Activated CD8-positive, alpha-beta T cell treated with anti-CD3 and anti-CD28 coated beads, Interleukin-2, amount 10 ng/mL, durations not matched to agents 7 days and 5 days (primary cell): ENCODE data around the gene ZNF384. TPM values are rescaled to one million over a fixed set of nuclear protein-coding genes. Genes with fewer than 3 reads are reported as not detected.

Source experiments
- ATAC-seq: fragments of 150-1000 bp; cut with Tn5 transposase; one replicate; pipeline ENCODE4 v1.10.0; 2021; ENCODE audit warnings: moderate library complexity
- CTCF ChIA-PET: fragments of 350-600 bp; sonication (Branson Sonifier 250); formaldehyde crosslinking; loops from one replicate; lab custom pipeline; 2021; ENCODE audit warnings: antibody characterized with exemption; lab: Charles Lee
- POLR2A ChIA-PET: fragments of 350-600 bp; sonication (Branson Sonifier 250); formaldehyde crosslinking; loops from one replicate; lab custom pipeline; 2021; ENCODE audit warnings: antibody characterized with exemption; lab: Charles Lee
- DNase-seq: peaks from one replicate; pipeline ENCODE4 v3.0.0-alpha.2; 2020
- H3K27ac Mint-ChIP-seq: one replicate; pipeline ENCODE4 v1.8.0; 2021; ENCODE audit warnings: mild to moderate bottlenecking, mixed read lengths
- H3K27me3 Mint-ChIP-seq: one replicate; pipeline ENCODE4 v1.8.0; 2021; ENCODE audit warnings: low read depth, mixed read lengths
- H3K36me3 Mint-ChIP-seq: one replicate; pipeline ENCODE4 v1.8.0; 2021; ENCODE audit warnings: low read depth, mixed read lengths
- H3K4me1 Mint-ChIP-seq: one replicate; pipeline ENCODE4 v1.8.0; 2021; ENCODE audit warnings: low read depth, mixed read lengths
- H3K4me3 Mint-ChIP-seq: one replicate; pipeline ENCODE4 v1.8.0; 2021; ENCODE audit warnings: mild to moderate bottlenecking, mixed read lengths
- H3K9me3 Mint-ChIP-seq: one replicate; pipeline ENCODE4 v1.8.0; 2022; ENCODE audit warnings: mixed read lengths; ENCODE audit not compliant: insufficient read depth
- total RNA-seq, 2 experiments: library from RNA; stranded (reverse); gene quantifications; one replicate each; pipeline ENCODE4 v1.2.3, GENCODE V29; 2021

Gene ZNF384
- total RNA-seq, 2 experiments from 2014 or later: 71.9 to 76.4 TPM

DNA sequence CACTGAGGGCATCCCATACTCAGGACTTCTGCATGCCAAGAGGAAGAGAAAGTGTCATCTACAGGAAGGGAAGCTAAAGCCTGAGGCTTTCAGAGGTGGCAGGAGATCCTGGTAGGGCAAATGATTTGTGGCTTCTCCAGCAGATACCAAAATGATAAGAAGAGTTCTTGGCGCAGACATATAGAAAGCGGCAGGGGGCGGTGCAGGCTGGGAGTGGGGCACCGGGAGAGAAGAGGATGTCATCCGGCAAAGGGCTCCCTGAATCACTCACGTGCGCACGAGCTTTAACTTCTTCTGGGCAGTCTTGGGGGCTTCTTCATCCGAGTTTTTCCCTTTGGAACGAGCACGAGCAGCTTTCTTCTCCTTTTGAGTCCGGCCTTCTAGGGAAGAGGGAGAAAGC is 36.8 kb downstream of the ZNF384 start:
- DNase-seq (no peak), ATAC-seq (no peak)
- Mint-ChIP-seq H3K27ac (no peak overlapping the region), H3K9me3 (no peaks in the 10 kb centered on the region), H3K4me1 (no peaks in the 10 kb centered on the region), H3K27me3 (no peaks in the 10 kb centered on the region), H3K36me3 (peaks cover 31% of the 10 kb centered on the region), H3K4me3 (no peak overlapping the region)
- POLR2A ChIA-PET: interaction anchor here (0.9 kb wide), 1 partner anchor 17 kb away, joined by 3 read pairs; the partner anchor contains the start of gene LPAR5
- CTCF ChIA-PET: no interaction called here

DNA sequence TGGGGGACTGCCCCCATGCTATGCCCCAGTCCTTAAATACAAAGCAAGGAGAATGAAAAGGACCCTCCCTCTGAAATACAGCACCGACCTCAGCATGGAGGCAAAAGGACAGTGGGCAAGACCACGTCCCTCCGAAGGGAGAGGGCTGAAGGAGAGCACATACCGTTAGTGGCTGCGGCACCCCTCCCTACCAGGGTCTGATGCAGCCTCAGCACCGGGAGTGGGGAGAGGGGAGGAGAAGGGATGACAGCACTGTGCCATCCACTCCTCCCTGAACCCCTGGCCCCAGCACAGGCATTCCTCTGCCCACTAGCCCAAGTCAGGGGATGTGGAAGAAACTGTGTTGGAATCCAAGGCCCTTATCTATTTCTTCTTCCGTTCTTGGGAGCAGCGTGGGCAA is 38.3 kb downstream of the ZNF384 start:
- peaks cover 36% of the 10 kb centered on the region for H3K36me3 Mint-ChIP-seq
- DNase-seq: no peak
- H3K27me3 Mint-ChIP-seq: no peaks in the 10 kb centered on the region
- no peak overlapping the region for H3K27ac Mint-ChIP-seq
- H3K4me3 Mint-ChIP-seq: no peak overlapping the region
- H3K9me3 Mint-ChIP-seq: no peaks in the 10 kb centered on the region
- H3K4me1 Mint-ChIP-seq: peaks cover 9% of the 10 kb centered on the region
- ChIA-PET CTCF (no interaction called here), POLR2A (interaction anchor here (1.0 kb wide), 1 partner anchor 44 kb away, joined by 3 read pairs; no protein-coding TSS in a partner anchor)
- no peak for ATAC-seq

DNA sequence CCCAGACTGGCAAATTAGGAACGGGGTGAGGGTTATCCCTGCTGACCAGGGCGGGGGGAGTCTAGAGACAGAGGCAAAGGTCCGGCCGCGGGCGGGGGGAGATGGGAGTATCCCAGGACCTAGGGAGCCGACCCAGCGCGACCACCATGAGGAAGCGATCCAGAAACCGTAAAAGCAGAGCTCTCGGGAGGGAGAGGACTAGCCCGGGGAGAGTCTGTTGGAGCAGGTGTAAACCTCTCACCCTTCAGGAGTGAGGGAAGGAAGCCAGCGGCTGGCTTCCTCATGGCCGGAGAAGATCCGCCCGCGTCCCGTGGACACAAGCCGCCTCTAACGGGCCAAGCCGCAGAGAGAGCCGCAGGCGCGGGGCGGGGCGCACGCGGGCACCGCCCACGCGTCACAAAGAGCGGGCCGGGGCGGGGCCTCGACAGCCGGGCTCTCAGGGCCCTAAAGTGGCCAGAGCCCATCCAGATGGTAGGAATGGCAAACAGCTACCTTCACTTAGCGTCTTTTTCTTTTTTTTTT is 42.0 kb downstream of the ZNF384 start, which contains the start of gene ACRBP:
TSS of gene ACRBP (minus strand) at position 350 of the 522 bp plus-strand sequence. CDS start at position 284, 66 bp downstream.
- ATAC-seq (peak; percentile 84), DNase-seq (peak; percentile 35)
- Mint-ChIP-seq H3K9me3 (peaks cover 15% of the 10 kb centered on the region), H3K36me3 (peaks cover 41% of the 10 kb centered on the region), H3K4me1 (peaks cover 18% of the 10 kb centered on the region), H3K27ac (peak within 1 kb of the TSS; percentile 10), H3K4me3 (peak within 1 kb of the TSS; percentile 51), H3K27me3 (peaks cover 5% of the 10 kb centered on the region)
- ChIA-PET CTCF (no interaction called here), POLR2A (interaction anchor here (0.5 to 1.9 kb wide), 3 partner anchors 12 to 35 kb away, joined by 4 to 7 read pairs (median 6); partner anchors contain the start of gene LPAR5)

DNA sequence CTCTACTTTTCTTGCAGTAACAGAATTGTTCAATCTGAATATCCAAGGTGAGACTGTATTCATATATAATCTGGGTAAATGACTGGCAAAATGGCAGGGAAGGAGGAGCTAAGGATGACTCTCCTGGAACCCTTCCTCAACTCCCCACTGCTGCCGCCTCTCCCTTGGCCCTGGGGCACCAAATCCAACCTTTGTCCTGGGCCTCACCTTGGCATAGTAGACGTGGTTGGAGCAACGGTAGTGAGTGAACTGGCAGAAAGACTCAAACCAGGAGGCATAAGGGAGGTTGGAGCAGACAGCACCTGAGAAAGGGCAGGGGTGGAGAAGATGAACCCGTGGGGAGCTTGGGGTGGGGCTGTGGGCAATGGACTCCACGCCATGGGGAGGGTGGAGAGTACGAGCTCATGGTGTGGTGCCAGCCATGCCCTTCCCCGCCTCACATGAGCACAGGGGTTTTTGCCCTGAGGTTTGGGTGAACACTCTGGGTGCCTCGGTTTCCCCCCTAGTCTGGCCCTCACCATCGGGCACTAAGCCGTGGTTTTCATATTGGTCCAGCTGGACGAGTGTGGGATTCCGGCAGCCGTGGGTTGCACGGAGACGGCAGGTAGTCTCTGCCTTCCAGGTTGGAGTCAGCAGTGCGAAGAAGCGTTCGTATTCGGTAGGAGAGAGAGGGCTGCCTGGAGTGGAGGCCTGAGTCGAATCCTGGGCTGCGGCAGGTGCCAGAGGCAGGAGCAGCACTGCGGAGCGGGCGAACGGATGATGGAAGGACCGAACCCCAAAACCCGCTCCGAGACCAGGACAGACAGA is 42.7 kb downstream of the ZNF384 start:
- POLR2A ChIA-PET: interaction anchor here (1.5 to 1.9 kb wide), 2 partner anchors 11 to 15 kb away, joined by 6 to 7 read pairs; partner anchors contain the start of gene LPAR5
- Mint-ChIP-seq H3K27ac (peak overlapping the region; percentile 10), H3K4me3 (peak overlapping the region; percentile 51), H3K9me3 (peaks cover 15% of the 10 kb centered on the region), H3K36me3 (peaks cover 38% of the 10 kb centered on the region), H3K4me1 (peaks cover 18% of the 10 kb centered on the region), H3K27me3 (peaks cover 10% of the 10 kb centered on the region)
- ATAC-seq: peak; percentile 22
- no peak for DNase-seq
- CTCF ChIA-PET: interaction anchor here (1.0 to 2.1 kb wide), 2 partner anchors 11 to 25 kb away, joined by 3 to 11 read pairs; partner anchors contain the start of gene LPAR5

DNA sequence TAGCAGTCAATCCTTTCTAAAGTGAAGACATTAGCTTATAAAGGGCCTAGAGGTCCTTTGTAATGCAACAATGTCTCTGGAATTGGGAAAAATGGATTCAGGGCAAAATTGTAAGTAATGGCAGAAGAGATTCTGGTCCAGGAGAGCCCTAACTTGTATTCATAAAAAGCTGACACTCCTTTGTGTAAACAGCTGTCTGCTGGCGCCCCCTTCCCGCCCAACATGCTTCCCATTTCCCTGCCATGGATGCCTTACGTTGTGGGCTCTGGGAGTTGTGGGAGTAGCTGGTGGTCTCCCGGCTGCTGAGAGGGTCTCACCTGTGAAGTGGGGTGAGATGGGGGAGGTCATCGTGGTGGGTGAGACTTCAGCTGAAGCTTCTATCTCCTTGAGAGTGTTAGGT is 44.3 kb downstream of the ZNF384 start:
- H3K4me3 Mint-ChIP-seq: no peak overlapping the region
- H3K27me3 Mint-ChIP-seq: peaks cover 14% of the 10 kb centered on the region
- ATAC-seq (no peak), DNase-seq (no peak)
- peaks cover 18% of the 10 kb centered on the region for H3K4me1 Mint-ChIP-seq
- no peak overlapping the region for H3K27ac Mint-ChIP-seq
- CTCF ChIA-PET: interaction anchor here (1.1 to 2.1 kb wide), 4 partner anchors 9 to 17 kb away, joined by 3 to 11 read pairs (median 3); partner anchors contain the start of gene LPAR5
- peaks cover 28% of the 10 kb centered on the region for H3K36me3 Mint-ChIP-seq
- peaks cover 15% of the 10 kb centered on the region for H3K9me3 Mint-ChIP-seq
- POLR2A ChIA-PET: interaction anchor here (1.5 kb wide), 1 partner anchor 10 kb away, joined by 4 read pairs; no protein-coding TSS in a partner anchor

DNA sequence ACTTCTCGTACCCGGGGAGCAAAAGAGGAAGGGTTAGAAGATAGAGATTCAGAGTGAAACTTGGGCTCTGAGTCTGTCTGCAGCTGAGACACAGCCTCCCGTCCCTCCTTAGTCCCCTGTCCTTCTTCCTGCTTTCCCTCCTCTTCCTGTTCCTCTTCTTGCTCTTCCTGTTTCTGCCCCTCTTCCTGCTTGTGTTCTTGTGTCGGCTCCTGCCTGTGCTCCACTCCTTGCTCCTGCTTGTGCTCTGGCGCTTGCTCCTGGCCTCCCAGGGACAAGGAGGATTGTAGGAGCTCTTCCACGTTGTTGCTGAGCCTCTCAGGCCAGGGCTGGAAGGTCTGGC is 44.9 kb downstream of the ZNF384 start:
- H3K9me3 Mint-ChIP-seq: peaks cover 15% of the 10 kb centered on the region
- ATAC-seq: no peak
- CTCF ChIA-PET: interaction anchor here (1.1 to 2.1 kb wide), 5 partner anchors 9 to 25 kb away, joined by 3 to 11 read pairs (median 3); partner anchors contain the start of gene LPAR5

DNA sequence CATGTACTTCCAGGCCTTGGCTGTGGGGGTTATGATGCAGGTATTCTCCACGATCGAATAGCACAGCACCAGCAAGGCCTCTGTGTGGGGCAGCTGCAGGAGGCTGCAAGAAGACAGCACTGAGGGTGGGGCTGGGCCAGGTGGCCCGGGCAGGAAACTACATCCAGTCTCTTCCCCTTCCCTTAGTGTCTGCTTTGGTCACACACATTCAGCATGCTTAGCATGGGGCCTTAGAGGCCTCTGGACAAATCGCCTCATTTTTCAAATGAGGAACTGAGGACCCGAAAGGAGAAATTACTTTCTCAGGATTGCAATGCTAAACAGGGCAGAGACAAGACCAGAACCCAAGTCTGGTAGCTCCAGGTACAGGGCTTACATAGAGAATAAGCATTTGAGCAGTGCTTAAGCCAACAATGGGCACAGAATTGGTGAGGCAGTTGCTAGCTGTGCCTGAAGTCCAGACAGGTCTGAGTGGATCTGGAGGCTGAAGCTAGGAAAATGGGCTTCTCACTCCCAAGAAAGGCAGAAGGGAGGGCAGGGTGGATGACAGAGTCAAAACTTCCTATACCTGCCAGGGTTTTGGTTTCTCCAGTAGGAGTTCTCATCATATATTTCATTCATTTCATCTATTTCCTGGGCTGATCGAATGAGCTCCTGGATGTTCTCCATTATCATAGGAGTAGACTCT is 45.5 kb downstream of the ZNF384 start:
- no peak overlapping the region for H3K27ac Mint-ChIP-seq
- ChIA-PET POLR2A (interaction anchor here (0.8 to 1.5 kb wide), 2 partner anchors 9 to 13 kb away, joined by 3 to 4 read pairs; no protein-coding TSS in a partner anchor), CTCF (interaction anchor here (1.1 to 2.1 kb wide), 4 partner anchors 8 to 25 kb away, joined by 3 to 11 read pairs (median 3); partner anchors contain the start of gene LPAR5)
- peaks cover 18% of the 10 kb centered on the region for H3K4me1 Mint-ChIP-seq
- H3K9me3 Mint-ChIP-seq: peaks cover 15% of the 10 kb centered on the region
- ATAC-seq: no peak
- peaks cover 28% of the 10 kb centered on the region for H3K36me3 Mint-ChIP-seq
- peaks cover 14% of the 10 kb centered on the region for H3K27me3 Mint-ChIP-seq
- no peak for DNase-seq
- no peak overlapping the region for H3K4me3 Mint-ChIP-seq

More for the DNA sequence above, 44.9 kb downstream of the ZNF384 start:
- POLR2A ChIA-PET: interaction anchor here (0.8 to 1.5 kb wide), 2 partner anchors 9 to 13 kb away, joined by 3 to 4 read pairs; no protein-coding TSS in a partner anchor
- Mint-ChIP-seq H3K27ac (peak overlapping the region; percentile 27), H3K4me3 (no peak overlapping the region), H3K36me3 (peaks cover 28% of the 10 kb centered on the region), H3K4me1 (peaks cover 18% of the 10 kb centered on the region), H3K27me3 (peaks cover 14% of the 10 kb centered on the region)
- DNase-seq: no peak

DNA sequence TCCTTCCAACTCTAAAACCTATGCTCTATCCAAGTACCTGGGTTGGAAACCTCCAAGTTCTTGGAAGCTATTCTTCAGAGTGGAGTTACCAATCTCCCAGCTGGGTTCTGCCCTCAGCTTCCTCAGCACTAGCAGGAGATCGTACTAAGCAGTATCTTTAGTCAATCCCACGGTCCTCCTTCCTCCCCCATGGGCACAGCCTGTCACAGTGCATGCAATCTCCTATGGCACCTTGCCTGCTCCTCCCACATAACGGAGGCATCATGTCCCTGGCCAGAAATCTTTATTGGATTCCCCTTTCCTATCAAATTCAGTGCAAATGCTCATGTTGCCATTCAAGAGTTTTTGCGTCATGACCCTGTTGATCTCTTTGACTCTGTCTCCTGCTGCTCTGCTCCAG is 48.0 kb downstream of the ZNF384 start:
- peaks cover 15% of the 10 kb centered on the region for H3K36me3 Mint-ChIP-seq
- no peak overlapping the region for H3K4me3 Mint-ChIP-seq
- H3K4me1 Mint-ChIP-seq: peaks cover 21% of the 10 kb centered on the region
- no peak for DNase-seq
- peaks cover 15% of the 10 kb centered on the region for H3K9me3 Mint-ChIP-seq
- peaks cover 14% of the 10 kb centered on the region for H3K27me3 Mint-ChIP-seq
- ChIA-PET CTCF (interaction anchor here (0.7 to 1.4 kb wide), 3 partner anchors 9 to 83 kb away, joined by 3 to 5 read pairs (median 3); partner anchors contain the start of gene COPS7A), POLR2A (no interaction called here)
- no peak for ATAC-seq
- H3K27ac Mint-ChIP-seq: no peak overlapping the region

DNA sequence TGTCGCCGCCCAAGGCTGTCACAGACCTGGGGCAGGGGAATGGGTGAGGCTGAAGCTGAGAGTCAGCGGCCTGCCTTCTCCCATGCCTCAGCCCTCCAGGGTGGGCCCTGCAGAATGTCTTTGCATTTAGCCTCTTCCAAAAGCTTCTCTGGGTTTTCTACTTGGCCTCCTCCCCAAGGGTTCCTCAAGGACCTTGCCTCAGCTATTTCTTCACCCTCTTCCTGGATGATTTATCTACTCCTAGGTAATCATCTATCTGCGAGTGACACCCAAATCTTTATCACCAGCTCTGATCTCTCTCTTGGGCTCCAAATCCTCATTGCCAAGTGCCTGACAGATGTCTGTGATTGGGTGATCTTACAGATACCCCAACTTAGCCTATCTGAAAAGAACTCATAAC is 48.7 kb downstream of the ZNF384 start:
- ChIA-PET CTCF (interaction anchor here (0.9 to 1.4 kb wide), 2 partner anchors 20 to 83 kb away, joined by 3 to 5 read pairs; partner anchors contain the start of gene COPS7A), POLR2A (interaction anchor here (1.4 kb wide), 1 partner anchor 30 kb away, joined by 3 read pairs; no protein-coding TSS in a partner anchor)
- no peak for ATAC-seq
- H3K4me1 Mint-ChIP-seq: peaks cover 27% of the 10 kb centered on the region
- peaks cover 15% of the 10 kb centered on the region for H3K36me3 Mint-ChIP-seq
- H3K4me3 Mint-ChIP-seq: no peak overlapping the region
- H3K9me3 Mint-ChIP-seq: peaks cover 15% of the 10 kb centered on the region
- no peak overlapping the region for H3K27ac Mint-ChIP-seq
- H3K27me3 Mint-ChIP-seq: peaks cover 14% of the 10 kb centered on the region
- DNase-seq: no peak

DNA sequence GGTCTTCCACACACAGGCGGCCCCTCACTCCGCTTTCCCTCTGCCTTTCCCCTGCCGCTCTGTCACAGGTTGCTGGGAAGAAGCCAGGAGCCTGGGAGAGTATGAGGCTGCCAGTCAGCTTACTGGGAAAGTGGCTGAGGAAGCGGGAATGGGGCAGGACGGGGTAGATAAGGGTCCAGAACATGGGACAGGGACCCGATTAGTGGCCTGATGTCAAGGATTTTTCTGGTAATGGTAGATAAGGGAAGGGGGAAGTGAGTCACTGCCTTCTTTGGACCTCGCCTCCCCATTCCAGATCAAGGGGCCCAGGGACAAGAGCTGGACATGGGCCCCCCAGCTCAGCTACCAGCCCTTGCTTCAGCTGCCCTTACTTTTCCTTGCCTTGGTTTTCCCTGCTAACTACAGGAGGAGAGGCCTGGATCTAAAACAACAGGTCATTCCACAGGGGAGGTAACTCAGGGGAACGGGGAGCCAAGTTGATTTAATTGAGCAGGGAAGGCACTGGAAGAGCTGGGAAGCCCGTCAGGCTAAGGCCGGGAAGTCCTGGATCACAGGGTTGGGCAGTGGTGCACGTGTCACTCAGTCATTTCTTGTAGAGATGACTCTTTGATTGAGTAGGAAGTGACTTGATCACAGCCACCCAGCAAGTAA is 49.9 kb downstream of the ZNF384 start:
- Mint-ChIP-seq H3K27ac (peak overlapping the region; percentile 2), H3K4me1 (peaks cover 35% of the 10 kb centered on the region), H3K36me3 (peaks cover 10% of the 10 kb centered on the region), H3K27me3 (peaks cover 14% of the 10 kb centered on the region), H3K4me3 (no peak overlapping the region), H3K9me3 (peaks cover 13% of the 10 kb centered on the region)
- ATAC-seq (no peak), DNase-seq (no peak)
- POLR2A ChIA-PET: interaction anchor here (0.9 to 1.4 kb wide), 2 partner anchors 28 to 171 kb away, joined by 3 read pairs; no protein-coding TSS in a partner anchor
- CTCF ChIA-PET: no interaction called here
